HG03159 (cell line): ENCODE data around the gene PPP1R27.
"Not testable (repeated sequence)": the region's sequence is repeated elsewhere in the genome, so short reads cannot be mapped to it uniquely, and the experiment has no call there.

ENCODE experiments used
- ATAC-seq: cut with Tn5 transposase; IDR thresholded peaks from one replicate; pipeline ENCODE4 v1.9.1; 2021; ENCODE audit warnings: mild to moderate bottlenecking, moderate library complexity; ENCODE audit not compliant: unreplicated experiment

Gene PPP1R27

DNA sequence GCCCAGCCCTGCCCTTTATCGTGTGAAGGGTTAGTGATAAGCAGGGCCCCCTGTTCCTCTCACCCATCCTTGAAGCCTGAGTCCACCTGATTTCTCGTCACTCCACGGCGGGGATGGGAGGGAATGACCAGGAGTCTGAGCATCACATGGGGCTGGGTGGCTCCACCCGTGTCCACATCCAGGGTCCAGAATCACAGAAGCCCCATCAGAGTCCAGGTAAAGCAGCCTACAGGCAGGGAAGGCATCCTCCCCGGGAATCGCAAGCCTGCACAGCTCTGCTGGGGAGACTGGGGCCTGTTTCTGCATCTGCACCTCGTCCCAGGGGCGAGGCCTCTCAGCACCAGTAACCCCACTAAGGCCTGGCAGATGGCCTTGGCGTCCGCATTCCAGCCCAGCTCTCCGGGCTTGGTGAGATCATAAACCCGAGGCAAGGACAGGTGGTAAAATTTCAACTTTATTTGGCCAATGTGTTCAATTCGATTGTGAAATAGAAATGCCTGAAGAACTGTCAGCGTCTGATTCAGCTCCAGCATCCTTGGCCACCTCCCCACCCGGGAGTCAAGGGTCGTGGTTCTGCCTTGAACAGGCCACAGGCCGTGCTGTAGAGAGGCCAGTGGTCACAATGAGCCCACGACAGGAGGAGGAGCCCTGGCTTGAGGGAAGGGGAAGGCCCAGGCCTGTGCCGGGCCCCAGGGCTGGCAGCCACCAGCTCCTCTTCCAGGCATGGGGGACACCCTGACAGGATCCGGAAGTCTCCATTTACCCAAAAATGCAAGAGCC lies 8.1 kb upstream of the PPP1R27 start:
- ATAC-seq: no peak

DNA sequence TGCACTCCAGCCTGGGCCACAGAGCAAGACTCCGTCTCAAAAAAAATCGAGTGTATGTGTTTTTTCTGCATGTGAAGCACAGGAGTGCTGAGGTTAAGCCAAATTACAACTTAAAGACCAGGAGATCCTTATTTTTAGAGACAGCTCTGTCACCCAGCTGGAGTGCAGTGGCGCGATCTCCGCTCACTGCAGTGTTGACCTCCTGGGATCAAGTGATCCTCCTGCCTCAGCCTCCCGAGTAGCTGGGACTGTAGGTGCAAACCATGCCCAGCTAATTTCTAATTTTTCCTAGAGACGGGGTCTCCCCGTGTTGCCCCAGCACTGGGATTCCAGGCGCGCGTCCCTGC lies 7.5 kb upstream of the PPP1R27 start:
- ATAC-seq: no peak

DNA sequence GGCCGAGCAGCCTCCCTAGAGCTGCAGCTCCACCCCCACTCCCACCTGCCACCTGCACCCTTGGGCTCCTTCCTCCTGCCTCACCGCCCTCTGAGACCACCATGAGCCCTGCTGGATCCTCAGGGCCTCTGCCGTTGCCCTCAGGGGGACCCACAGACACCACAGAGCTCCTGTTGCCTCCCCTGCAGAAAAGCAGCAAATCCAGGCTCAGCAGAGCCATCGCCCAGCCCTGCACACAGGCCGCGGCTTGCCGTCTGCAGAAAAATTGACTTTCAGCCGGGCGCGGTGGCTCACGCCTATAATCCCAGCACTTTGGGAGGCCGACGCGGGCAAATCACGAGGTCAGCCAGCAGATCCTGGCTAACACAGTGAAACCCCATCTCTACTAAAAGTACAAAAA lies 7.0 kb upstream of the PPP1R27 start:
- ATAC-seq: no peak

DNA sequence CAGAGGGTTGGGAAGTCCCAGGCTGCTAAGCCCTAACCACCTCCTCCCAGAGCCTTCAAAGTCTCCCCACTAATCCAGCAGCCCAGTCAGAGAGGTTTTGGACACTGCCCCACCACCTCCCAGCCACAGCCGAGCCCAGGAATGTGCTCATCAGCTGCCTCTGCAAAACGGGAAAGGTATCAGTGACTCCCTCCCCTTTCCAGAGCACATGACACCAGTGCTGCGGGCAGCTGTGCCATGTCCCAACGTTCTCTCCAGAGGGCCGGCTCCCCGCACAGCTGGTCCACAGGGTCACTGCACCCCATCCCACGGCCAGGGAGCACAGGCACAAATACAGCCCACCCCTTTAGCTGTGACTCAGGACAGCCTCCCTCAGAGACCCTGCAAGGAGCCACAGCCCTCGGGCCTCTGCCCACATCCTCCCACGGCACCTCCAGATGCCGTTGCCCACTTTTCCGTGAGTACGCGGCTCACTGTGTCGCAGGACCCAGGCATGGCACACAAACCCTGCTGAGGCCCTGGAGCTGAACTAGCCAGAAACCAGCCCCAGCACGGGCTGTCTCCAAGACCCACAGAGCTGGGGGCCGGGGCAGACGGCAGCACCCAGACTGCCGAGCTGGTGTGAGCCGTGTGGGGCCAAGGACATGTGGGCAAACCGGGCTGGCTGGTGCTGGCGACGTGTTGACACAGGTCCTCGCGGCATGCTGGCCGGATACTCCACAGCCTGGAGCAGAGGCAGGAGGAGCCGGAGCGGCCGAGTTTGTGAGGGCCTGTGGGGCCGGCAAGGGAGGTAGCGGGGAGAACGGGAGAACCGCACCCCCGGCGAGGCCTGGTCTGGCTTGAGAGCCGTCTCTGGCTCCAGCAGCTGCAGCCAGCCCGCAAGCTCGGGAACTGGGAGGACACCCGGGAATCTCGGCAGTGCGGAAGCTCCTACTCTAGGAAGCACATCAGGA lies 6.3 kb upstream of the PPP1R27 start:
- no peak for ATAC-seq

DNA sequence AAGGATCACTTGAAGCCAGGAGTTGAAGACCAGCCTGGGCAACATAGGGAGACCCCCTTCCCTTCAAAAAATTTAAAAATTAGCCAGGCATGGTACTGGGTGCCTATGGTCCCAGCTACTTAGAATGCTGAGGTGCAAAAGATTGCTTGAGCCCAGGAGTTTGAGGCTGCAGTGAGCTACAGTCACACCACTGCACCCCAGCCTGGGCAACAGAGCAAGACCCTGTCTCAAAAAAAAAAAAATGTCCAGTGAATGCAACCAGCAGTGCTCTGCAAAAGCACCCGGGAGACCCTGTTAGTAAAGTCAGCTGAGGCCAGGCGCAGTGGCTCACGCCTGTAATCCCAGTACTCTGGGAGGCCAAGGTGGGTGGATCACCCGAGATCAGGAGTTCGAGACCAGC lies 5.2 kb upstream of the PPP1R27 start:
- not testable (repeated sequence) for ATAC-seq

DNA sequence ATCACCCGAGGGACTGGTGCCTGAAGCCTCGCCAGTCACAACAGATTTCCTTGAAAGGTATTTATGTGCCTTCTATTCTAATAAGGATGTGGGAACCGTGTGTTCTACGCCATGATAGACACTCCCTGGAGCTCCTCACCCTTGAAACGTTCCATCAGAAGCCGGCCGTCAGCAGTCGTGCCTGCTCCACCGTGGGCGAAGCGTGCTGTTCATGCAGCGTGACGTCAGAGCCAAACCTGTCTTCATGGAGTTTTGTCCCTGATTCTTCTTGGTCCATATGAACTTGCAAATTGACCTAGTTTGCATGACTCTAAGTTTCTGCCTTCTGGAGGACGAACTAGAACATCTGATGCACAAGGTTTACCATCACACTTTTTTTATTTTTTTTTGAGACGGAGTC lies 4.5 kb upstream of the PPP1R27 start:
- ATAC-seq: no peak

DNA sequence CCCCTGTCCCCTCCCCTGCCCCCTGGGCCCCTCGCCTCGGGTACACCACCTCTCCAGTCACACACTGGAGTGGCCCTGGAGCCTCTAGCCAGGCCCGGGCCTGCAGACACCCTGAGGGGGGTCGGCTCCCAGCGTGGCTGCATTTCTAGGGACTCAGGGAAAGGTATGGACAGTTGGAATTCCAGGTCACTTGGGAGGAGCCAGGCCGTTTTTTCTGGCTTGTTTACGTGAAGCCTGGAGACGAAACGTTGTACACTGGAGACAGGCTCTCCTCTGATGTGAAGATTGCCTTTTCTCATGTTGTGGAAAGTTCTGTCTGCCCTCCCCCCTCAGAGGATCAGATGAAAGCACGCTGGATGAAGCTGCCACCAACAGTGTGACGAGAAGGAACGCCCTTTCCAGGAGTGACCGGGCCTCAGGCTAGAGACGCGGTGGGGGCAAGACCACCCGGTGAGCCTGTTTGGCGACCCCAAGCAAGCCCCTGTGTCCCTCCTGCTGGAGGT lies 4.0 kb upstream of the PPP1R27 start:
- no peak for ATAC-seq

DNA sequence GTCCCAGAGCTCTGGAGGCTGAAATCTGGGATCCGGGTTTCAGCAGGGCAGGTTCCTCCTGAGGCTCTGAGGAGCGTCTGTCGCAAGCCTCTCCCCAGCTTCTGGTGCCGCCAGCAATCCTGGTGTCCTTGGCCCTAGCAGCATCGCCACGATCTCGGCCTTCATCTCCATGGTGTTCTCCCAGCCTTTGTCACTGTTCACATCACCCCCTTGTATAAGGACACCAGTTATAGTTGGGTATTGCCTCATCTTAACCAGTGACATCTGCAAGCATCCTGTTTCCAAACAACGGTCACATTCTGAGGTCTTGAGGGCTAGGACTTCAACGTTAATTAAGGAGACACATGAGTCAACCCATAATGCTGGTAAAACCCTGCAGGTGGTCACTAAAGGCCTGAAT lies 2.8 kb upstream of the PPP1R27 start:
- ATAC-seq: no peak

DNA sequence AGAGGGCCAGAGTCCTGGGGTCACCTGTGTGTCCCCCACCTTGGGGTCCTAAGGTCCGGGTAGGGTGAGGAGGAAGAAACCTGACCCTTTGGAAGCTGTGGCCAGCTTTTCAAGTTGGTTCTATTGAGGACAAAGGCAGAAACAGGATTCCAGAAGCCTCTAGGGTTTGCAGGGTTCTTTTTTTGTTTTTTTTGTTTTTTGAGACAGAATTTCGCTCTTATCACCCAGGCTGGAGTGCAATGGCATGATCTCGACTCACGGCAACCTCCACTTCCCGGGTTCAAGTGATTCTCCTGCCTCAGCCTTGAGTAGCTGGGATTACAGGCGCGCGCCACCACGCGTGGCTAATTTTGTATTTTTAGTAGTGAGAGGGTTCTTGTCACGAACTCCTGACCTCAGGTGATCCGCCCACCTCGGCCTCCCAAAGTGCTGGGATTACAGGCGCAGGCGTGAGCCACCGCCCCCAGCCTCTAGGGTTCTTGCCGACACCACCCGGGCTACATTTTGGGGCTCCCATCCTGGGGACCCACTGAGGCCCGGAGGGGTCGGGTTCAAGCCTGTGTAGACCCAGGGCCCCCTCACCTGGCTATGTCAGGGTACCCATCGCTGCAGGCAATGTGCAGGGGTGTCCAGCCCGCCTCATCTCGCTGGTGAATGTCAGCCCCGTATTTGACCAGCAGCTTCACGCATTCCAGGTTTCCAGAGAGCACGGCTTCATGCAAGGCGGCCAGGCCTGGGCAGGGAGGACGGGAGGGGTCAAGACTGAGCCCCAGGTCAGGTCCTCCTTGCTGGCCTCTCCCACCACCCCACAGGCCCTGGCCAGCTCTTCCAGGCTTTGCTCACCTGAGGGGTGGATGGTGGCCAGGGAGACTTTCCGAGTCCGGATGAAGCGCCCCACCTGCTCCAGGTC lies 674 bp downstream of the PPP1R27 start:
- ATAC-seq: no peak

DNA sequence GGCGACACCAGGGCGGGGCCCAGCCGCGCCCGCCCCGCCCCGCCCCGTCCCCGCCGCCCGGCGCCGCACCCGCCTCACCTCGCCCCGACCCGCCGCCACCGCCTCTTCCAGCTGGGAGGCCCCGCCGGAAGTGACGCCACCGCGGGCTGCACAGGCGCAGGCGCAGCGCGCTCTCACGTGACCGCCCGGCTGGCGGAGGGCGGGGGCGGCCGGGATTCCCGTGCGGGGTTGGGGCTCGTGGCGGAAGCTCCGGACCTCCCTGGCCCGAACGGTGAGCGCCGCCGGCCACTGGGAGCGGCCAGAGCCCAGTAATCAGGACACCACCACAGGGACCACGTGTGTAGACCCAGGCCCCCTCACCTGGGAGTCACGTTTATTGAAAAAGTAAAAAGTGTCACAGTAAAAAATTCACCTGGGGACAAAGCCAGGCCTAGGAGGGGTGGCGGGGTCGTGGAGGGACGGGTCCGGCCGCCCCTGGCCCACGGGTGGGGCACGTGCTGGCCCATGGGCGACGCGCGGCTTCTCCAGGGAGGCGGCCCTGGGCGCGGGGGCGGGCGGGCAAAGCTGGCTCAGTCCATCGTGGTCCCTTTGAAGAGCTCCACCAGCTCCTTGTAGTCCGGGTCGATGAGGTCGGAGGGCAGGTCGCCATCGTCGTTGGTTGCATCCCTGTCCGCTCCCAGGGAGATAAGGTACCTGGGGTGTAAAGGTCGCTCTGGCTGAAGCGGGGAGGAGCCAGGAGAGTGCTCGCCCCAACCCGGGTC lies 1.5 kb downstream of the PPP1R27 start, which contains the start of gene MCRIP1:
MCRIP1 (minus strand) TSS at position 132 of the 761 bp plus-strand sequence. CDS start 8,785 bp downstream, outside the sequence.
- ATAC-seq: peak; percentile 68

DNA sequence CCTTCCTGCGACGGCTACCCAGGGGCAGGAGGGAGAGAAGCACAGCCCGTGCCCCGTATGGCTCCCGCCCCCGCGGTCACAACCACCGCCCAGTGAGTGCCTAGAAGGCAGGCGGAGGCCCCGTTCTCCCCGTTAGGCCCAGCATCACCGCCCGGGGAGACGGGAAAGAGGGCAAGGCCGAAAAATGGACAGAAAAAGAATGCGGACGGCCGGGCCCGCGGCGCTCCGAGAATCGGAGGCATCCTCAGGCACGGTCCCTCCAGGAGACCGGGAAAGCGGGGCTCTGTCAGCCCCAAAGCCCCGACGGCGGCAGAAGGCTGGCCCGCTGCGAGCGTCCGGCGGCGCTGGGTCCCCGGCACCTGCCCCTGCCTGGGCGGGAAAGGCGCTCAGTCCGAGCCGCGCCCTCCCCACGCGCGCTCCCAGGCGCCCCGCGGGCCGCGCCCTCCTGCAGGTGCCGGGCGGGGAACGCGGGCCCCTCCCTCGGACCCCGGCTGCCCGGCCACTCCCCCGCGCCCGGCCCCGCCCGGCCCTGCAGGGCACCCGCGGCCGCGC lies 2.2 kb downstream of the PPP1R27 start:
- peak; percentile 56 for ATAC-seq

DNA sequence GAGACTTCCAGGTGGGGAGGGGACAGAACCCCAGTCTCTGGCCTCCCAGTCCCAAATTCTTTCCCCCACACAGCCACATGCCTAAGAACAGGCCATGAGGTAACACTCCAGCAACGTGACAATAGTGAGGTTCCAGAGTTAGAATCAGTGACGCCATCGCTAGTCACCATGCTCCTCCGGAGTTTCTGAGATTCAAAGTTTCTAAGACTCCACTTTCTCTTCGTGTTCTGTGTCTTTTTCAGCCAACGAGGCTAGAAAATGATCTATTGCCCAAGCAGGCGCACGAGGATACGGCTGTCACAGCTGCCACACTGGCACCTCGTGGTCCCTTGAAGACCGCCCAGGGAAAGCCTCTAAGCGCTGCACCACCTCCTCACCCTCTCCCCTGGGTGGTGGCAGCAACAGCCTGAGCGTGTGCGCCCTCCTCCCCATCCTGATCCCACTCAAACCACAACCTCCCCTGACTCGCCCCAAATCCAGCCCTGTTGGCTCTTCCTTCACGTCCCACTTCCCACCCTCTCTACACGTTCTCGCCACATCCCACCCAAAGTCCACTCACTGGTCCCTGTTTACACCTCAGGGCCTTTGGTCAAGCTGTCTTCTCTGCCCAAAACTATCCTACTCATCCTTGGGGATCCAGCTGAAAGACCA lies 2.8 kb downstream of the PPP1R27 start:
- no peak for ATAC-seq

DNA sequence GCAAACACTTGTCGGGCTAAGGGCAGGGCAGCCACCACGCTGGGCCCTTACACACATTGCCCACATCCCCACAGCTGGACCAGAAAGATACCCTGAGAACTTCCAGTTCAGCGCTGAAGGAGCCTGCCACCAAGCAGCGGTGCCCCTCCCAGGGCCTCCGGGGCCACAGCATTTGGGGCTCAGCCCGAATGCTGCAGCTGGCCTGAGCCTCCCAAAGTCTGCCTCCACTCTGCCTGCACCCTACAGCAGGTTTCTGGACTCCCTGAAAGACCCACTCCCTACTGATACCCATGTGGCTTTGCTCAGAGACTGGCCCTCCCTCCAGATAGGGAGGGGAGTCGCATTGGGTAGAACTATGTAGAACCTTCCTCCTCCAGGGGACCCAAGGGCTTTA lies 3.3 kb downstream of the PPP1R27 start:
- no peak for ATAC-seq

DNA sequence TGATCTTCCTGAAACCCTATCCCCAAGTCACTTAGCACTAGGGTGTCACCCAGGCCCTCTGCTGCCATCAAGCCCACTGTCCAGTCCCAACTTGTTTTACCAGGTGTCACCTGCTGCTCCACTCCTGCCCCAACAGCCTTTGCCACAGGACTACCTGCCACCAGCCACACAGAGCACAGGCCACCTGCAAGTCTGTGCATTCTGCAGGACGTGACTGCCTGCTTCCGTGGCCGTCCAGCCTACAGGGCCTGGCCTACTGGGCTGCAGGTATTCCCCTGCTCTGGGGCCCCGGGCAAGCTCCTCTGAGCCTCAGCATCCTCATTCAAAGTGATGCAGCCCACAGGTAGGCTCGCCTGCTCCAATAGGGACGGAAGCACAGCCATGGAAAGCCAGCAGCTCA lies 5.0 kb downstream of the PPP1R27 start:
- no peak for ATAC-seq

DNA sequence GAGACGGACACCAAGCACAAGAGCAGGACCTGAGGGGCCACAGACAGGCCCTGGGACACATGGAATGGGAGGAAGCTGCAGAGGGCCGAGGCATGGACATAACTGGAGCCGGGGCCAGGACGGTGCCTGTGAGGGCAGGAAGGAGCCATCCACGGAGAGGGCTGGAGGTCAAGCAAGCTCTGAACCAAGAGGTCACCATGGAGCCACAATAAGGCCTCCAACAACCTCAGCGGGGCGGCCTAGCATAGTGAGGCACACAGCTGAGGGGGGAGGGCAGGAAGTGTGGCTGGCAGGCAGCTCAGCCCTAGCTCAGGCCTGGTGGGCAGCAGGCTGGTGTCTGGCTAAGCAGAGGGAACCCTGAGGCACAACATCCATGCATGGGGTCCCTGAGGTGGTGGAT lies 6.2 kb downstream of the PPP1R27 start:
- no peak for ATAC-seq

DNA sequence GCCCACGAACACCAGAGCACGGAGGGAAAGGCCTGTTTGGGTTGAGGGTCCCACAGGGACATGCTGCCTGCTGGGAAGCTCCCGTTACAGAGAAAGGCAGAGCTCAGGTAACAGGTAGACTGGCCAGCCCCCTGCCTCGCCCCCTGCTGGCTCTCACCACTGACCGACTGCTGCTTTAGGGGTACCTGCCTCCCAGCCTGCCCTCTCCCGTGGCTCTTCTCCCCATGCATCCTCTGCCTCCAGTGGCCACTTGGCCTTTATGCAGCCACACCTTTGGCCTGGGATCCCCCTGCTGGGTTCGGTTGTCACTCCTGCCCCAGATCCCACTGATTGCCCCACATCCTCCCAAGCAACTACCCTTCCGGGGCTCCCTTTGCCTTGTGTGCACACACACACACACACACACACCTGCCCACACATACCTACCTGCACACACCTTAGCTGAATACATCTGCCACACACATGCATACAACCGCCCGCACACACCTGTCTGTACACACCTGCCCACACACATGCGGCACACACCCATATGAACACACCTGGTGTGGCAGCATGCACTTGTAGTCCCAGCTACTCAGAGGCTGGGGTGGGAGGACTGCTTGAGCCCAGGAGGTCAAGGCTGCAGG lies 8.9 kb downstream of the PPP1R27 start:
- ATAC-seq: no peak

DNA sequence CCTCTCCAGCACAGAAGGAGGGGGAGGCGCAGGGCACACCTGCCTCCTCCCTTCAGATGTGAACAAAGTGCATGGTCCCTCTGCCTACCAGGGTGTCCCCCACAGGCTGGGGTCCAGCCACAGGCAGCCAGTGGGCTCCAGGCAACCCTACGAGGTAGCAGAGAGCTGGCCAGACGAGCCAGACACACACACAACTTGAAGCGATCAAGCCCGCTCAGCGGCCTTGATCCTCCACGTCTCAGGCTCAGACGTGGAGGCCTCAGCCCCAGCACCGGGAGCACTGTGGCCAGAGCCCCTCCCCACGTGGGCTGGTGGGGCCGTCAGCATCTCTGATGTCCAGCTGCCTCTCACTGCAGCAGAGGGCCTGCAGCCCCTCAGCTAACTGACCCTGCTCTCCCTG lies 10.3 kb downstream of the PPP1R27 start:
- ATAC-seq: no peak

DNA sequence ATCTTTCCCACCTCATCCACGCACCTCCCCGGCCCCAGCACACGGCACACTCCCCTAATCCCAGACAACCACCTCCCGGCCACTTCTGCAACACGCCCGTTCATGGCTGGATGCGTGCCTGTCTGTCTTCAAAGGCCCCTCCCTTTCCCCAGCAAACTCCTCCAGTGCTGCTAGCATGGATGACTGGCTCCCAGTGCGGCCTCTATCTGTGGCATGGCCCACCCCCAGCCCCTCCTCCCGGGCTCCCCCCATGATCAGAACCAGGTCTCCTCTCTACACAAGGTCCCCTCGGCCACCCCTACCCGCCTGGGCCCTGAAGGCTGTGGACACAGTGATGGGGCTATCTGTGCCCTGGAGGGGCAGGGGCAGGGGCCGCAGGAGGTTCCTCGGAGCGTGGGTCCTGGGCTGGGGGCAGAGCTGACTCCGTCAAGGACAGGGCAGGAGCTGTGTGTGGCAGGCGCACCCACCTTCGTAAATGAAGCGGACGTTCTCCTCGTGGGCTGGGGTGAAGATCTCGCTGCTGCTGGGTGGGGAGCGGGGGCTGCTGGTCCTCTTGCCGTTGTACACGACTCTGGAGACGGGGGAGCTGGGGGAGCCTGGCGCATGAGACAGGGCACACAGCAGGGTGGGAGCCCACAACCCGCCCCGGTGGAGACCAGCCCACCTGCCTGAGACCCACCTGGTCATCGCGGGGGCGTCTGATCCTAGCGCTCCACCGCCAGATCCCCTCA lies 10.9 kb downstream of the PPP1R27 start:
- ATAC-seq: no peak
